GM19025 (cell line): Measurements from ENCODE around the gene TUBA4B.
"Not testable (repeated sequence)": the region's sequence is repeated elsewhere in the genome, so short reads cannot be mapped to it uniquely, and the experiment has no call there.

Experiments
- ATAC-seq: cut with Tn5 transposase; IDR thresholded peaks from one replicate; pipeline ENCODE4 v1.9.1; 2021; ENCODE audit warnings: mild to moderate bottlenecking, low read depth, moderate library complexity; ENCODE audit not compliant: unreplicated experiment

The TUBA4B gene

GRCh38 chr2:219272356-219272755, 19.3 kb downstream of the TUBA4B start:
- ATAC-seq = no peak

- ATAC-seq = no peak
Measured at GRCh38 chr2:219272995-219273394, 20.0 kb downstream of the TUBA4B start.

- ATAC-seq = no peak
Measured at GRCh38 chr2:219273937-219274336, 20.9 kb downstream of the TUBA4B start.

GRCh38 chr2:219274361-219274921, 21.4 kb downstream of the TUBA4B start:
- no peak for ATAC-seq

GRCh38 chr2:219277703-219278654, 24.9 kb downstream of the TUBA4B start:
- no peak for ATAC-seq

GRCh38 chr2:219278655-219279150, 25.7 kb downstream of the TUBA4B start:
- ATAC-seq = no peak

GRCh38 chr2:219279151-219279915, 26.3 kb downstream of the TUBA4B start, which contains the start of gene DNAJB2:
Gene DNAJB2, plus strand, starts transcription at chr2:219279366. Its CDS starts 468 bp downstream, at chr2:219279834.
- ATAC-seq = peak; percentile 86

GRCh38 chr2:219279916-219280516, 27.0 kb downstream of the TUBA4B start:
- no peak for ATAC-seq

- no peak for ATAC-seq
Measured at GRCh38 chr2:219280651-219281050, 27.6 kb downstream of the TUBA4B start.

- no peak for ATAC-seq
Measured at GRCh38 chr2:219281588-219281987, 28.5 kb downstream of the TUBA4B start.

- ATAC-seq = no peak
Measured at GRCh38 chr2:219282375-219282774, 29.3 kb downstream of the TUBA4B start.

- ATAC-seq = no peak
Measured at GRCh38 chr2:219282943-219283581, 30.0 kb downstream of the TUBA4B start.

- no peak for ATAC-seq
Measured at GRCh38 chr2:219284501-219285372, 31.7 kb downstream of the TUBA4B start.

- no peak for ATAC-seq
Measured at GRCh38 chr2:219285373-219285735, 32.3 kb downstream of the TUBA4B start.

GRCh38 chr2:219285894-219286425, 32.9 kb downstream of the TUBA4B start:
- no peak for ATAC-seq

- no peak for ATAC-seq
Measured at GRCh38 chr2:219286436-219287115, 33.5 kb downstream of the TUBA4B start.

GRCh38 chr2:219287116-219287440, 34.0 kb downstream of the TUBA4B start:
- not testable (repeated sequence) for ATAC-seq

GRCh38 chr2:219287580-219288265, 34.7 kb downstream of the TUBA4B start:
- ATAC-seq = no peak
